T follicular helper cell (primary cell): Measurements from ENCODE around the gene DNAH17.

Experiments used
- DNase-seq: peaks from one replicate; pipeline ENCODE4 v3.0.0-alpha.2; 2020; ENCODE audit warnings: low read depth

Gene DNAH17

DNA sequence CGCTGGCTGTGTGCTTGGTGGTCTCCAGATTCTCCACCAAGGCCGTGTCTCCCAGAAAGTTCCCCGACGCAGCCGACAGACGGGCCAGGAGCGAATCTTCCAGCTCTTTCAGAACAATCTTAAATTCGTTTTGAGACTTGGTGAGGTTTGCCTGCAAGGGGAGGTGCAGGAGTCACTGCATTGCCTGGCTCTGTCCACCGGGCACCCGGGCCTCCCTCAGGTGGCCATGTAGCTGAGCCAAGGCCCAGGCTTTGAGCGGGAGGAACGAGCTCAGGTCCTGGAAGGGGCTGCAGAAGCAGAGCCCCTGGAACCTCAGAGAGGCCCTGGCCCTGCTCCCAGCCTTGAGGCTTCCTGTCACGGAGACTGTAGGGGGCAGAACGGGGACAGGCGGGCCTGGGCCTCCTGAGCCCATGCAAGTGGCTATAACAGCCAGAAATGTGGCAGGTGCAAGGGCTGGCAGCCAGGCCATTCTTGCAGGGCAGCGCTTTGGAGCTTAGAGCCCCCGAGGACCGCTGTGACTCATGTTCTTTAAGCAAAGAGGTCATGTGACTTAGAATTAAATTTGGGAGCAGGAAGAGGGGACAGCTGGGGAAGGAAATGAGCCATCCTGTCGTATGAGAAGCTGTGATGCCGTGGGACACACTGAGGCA lies 126.4 kb downstream of the DNAH17 start:
- DNase-seq = no peak

DNA sequence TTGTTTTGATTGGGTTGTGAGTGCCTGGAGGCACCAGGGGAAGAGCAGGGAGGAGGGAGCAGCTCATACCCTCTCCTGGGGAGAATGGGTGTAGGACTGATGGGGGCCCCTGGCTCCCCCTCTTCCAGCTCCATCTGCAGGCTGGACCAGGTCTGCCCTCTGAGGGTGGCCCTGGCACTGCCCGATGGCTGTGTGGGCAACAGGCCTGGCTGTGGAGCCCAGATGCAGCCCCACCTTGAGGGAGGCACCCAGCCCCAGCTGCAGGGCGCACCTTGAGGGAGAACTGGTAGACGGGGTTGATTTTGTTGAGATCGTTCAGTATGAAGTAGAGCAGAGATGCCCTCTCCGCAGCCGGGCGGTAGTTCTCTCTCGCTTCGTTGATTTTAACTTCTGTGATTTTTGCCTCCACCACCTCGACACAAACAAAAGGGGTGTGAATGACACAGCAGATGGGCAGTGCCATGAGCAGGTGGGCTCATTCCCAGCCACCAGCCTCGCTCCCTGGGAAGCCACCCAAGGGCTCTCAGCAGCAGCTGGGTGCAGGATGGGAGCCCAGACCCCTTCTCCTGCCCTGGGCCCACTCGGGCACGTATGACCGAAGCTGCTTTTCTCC lies 127.1 kb downstream of the DNAH17 start:
- DNase-seq = no peak

DNA sequence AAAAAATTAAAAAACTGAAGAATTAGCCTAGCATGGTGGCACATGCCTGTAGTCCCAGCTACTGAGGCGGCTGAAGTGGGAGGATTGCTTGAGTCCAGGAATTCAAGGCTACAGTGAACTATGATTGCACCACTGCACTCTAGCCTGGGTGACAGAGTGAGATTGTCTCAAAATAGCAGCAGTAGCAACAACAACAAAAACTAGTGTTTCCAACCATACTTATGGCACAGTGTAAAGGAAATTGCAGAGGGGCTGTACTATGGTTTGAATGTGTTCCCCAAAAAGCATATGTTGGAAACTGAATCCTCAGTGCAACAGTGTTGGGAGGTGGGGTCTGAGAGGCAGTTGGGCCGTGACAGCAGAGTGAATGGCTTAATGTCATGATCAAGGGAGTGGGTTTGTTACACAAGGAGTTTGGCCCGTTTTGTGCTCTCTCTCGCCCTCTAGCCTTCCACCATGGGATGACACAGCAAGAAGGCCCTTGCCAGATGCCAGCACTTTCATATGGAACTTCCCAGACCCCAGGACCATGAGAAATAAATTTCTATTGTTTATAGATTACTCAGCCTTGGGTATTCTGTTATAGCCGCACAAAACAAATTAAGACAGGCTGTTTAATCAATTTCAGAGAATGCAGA lies 128.7 kb downstream of the DNAH17 start:
- no peak for DNase-seq

DNA sequence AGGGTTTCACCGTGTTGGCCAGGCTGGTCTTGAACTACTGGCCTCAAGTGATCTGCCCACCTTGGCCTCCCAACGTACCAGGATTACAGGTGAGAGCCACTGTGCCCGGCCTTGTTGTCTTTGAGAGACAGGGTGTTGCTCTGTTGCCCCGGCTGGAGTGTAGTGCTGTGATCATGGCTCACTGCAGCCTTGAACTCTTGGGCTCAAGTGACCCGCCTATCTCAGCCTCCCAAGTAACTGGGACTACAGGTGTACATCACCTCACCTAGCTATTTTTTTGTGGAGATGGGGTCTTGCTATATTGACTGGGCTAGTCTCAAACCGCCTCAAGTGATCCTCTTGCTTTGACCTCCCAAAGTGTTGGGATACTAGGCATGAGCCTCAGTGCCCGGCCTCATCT lies 130.4 kb downstream of the DNAH17 start:
- no peak for DNase-seq

DNA sequence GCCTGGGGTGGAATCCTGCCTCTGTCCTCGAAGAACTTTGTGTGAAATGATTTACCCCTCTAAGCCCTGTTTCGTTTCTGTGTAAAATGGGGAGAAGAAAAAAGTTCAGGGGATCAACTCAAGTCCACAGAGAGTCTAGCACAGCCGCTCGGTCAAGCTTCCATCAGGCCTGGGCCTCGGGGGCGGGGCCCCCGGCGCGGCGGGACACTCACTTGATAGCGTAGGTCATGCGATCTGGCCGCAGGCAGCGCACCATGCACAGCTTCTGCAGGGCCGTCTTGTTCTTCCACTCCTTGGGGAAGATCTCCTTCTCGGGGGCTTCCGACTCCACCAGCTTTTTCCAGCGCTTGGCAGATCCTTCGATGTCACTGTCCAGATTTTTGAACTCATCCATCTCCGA lies 132.8 kb downstream of the DNAH17 start:
- DNase-seq = no peak

DNA sequence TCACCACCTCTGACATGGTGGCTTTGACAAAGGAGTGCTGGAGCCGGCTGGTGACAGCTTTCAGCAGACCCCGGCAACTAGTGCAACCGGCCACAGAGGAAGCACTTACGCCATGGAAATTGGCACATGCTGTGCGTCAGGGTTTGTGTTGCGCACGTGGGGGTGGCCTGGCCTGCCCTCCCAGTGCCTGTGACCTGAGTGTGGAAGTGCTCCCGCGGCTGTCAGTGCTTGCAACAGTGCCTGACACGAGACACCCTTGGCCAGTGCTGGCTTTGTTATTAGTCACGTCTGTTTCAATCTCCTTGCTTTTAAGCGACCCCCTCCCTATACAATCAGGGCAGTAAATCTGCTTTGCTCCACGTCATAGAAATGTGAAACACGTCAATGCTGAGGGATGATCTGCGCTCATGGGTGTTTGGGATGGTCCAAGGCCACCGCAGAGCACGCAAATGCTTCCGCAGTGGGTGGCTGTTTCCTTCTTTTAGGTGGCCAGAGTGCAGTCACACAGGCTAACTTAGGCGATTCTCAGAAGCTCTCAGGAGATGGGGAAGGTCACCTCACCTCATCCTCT lies 134.5 kb downstream of the DNAH17 start:
- no peak for DNase-seq

DNA sequence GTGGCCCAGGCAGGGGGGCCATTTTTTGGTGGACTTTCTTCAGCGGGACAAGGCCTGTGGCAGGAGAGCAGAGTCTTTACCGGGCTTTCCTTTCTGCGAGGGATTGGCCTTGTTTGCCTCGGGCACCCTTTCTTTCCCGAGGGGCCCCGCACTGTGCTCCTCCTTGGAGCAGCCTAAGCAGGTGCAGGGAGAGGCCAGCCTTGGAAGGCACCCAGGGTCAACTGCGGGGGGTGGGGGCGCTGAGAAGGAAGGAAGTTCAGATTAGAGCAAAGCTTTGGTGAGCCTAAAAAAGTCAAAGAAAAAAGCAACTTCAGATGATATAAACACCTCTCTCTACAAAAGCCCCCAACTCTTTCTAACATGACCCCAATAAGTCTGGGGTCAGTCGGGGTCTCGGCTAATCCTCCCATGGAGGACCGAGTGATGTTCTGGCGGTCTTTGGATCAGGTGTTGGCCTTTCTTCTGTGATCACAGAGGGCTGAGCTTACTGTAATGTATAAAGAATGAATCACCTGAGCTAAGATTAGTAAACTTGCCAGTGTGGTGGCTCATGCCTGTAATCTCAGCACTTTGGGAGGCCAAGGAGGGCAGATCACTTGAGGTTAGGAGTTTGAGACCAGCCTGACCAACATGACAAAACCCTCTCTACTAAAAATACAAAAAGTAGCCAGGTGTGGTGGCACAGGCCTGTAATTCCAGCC lies 135.8 kb downstream of the DNAH17 start:
- no peak for DNase-seq

DNA sequence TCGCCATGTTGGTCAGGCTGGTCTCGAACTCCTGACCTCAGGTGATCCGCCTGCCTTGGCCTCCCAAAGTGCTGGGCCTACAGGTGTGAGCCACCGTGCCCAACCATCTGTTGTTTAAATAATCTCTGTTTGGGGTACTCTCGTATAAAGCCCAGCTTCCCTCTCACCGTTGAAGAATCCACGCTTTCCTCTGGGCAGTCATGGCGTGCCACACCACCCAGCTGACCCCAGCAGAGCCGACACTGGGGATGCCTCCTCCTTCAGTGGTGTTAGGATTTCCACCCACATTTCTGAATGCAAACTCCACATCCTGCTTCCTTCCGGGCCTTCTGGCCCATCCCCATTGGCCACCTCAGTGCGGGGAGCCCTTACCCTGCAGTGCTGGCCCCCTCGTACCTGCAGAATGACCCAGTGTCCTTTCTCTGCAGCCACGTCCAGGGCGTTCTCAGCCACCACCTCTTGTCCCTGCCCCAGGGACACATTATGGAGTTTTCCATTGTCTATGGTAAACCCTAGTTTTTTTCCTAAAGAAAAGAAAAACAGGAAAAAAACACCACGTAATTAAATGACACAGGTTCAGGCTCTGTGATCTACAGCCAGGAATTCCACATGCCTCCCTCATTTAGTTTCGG lies 138.4 kb downstream of the DNAH17 start:
- DNase-seq = no peak

DNA sequence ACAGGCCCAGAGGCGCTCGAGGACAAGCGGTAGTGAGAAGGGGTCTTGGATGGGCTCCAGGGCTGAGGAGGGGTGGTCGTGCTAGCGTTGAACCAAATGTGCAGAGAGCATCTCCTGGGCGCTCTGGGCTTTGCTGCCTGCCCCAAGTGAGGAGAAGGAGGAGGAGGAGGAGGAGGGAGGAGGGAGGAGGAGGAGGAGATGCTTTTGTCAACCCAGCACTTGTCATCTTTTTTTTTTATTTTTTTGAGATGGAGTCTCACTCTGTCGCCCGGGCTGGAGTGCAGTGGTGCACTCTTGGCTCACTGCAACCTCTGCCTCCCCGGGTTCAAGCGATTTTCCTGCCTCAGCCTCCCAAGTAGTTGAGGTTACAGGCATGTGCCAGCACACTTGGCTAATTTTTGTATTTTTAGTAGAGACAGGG lies 138.9 kb downstream of the DNAH17 start:
- no peak for DNase-seq

DNA sequence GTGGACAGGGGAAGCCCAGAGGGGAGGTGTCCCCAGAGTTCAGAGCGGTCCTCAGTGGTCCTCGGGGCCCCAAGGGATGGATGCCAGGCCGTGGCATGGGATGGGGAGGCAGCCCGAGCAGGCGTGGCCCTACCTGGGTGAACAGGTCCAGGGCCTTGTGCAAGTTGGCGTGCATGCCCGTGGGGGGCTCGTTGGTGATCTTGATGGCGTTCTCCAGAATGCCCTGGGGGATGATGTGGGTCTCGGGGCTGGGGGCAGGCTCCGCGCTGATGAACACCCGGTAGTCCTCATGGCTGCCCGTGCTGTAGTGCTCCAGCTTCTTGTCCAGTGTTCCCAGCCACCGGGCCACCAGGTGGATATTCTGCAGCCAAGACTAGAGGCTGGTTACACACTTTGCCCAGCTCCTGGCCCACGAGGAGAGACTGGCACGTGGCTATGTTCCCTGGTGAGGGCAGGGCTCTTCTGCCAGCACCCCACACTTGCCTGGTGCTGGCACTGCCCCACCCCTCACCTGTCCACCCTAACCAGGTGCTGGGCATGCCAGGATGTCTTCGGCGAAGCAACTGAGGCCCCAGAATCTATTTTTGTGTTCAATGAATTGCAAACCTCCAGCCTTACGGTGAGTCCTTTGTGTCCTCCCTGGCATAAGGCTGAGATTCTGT lies 139.6 kb downstream of the DNAH17 start:
- DNase-seq = no peak

DNA sequence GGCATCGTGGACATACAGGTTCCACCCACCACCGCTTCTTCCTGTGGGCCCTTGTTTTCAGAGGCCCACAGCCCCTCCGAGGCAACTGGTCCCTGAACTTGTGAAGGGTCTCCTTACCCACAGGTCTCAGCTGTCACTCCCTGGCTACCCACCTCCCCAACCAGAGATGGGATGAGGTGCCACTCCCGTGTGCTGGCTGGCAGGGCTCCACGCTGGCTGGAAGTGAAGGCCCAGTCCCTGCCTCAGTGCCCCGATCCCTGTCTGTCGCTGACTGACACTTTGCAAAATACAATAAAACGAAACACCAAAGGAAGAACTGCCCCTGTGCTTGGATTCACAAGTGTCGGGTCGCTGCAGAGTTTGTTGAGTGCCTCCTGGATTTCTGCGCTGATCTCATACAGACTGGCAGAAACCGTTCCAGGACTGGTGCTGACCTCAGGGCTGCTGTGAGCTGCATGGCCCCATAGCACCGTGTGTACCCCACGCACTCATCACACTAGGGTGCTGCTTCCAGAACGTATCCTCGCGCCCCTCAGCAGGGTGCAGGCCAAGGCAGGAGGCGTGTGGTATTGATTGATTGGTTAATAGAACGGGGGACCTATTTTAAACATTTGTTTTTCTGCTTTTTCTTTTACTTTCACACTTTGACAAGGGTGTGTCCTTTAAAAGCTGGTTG lies 141.7 kb downstream of the DNAH17 start:
- no peak for DNase-seq

DNA sequence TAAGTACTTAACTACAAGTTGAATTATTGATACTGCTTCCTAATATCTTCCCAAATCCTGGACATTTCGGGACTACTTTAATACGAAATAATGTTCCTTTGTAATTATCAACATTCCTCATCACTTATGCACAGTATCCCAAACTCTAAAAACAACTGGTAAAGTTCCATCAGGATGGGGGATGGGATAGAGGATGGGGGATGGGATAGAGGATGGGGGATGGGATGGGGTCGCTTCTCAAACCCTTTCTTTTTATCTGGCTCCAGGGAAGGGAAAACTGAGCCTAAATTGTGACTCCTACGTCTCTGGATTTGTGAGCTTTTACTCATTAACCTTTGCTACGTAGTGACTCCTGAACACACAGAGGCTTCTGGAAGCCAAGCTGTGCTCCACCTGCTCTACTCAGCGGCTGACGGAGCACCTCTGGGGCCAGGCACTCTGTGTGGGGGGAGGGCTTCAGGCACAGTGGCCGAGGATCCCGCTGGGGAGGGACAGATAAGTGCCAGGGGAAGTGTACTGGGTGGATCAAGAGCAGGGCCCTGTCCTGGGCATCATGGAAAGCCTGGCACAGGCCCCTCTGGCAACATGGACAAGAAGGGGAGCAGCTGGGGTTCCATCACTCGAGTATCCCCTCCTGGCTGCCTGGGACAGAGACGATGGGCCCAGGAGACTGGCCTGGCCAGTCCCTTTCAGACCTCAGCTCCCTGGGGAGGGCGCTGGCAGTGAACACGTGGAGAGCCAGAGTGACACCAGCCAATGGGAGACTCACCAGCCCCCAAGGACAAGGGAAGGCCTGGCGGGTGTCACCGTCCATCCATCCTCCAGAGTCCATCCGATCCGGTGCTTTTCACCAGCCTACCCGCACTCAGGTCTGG lies 142.5 kb downstream of the DNAH17 start:
- no peak for DNase-seq

DNA sequence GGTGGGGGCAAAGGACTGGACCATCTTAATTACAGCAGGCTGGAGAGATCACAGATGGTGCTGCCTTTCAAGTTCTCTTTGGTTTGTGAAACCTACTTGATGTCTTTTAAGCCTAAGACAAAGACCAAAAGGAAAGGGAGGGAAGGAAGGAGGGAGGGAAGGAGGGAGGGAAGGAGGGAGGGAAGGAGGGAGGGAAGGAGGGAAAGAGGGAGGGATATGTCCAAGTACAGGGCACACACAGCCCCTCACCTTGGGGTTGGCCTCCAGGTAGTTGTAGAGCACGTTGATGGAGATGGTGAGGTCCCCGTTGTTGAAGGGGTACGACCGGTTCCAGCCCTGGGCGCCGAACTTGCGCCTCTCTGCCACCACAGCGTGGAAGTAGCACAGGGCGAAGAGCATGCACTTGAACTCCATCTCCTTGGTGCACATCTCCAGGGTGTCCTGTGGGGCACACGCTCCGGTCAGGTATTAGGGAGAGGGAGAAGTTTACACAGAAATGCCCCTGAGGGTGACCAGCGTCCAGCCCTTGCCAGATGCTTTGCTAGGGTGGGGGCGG lies 143.3 kb downstream of the DNAH17 start:
- no peak for DNase-seq

DNA sequence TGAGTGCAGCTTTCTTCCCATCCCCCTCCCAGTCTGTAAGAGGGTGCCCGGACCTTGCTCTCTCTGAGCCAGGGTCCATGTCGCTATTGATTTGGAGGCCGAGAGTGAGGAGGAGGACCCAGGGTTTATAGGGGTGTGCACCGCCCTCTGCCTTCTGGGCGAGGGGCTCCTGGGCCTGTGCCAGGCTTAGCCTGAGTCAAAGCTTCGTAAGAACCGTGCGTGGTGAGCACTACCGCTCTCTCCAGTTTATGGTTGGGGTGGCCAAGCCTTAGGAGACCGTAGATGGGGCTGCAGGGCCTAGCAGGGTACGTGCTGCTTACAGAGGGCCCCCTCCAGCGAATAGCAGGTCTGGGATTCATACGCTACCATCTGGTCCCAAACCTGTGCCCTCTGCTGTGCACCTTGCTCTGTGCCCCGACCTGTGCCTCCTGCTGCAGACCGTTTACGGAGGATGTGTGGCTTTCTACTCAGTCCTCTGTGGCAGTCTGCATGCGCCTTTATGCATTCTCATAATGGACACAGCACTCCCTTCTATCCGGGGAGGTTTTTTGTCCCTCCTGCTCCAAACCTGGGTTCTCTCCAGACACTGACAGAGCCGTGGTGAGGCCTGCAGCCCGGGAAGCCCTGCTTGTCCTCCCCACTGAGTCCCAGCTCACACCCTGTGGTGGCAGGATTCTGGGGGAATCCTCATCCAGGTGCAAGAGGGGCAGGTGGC lies 144.0 kb downstream of the DNAH17 start:
- no peak for DNase-seq

DNA sequence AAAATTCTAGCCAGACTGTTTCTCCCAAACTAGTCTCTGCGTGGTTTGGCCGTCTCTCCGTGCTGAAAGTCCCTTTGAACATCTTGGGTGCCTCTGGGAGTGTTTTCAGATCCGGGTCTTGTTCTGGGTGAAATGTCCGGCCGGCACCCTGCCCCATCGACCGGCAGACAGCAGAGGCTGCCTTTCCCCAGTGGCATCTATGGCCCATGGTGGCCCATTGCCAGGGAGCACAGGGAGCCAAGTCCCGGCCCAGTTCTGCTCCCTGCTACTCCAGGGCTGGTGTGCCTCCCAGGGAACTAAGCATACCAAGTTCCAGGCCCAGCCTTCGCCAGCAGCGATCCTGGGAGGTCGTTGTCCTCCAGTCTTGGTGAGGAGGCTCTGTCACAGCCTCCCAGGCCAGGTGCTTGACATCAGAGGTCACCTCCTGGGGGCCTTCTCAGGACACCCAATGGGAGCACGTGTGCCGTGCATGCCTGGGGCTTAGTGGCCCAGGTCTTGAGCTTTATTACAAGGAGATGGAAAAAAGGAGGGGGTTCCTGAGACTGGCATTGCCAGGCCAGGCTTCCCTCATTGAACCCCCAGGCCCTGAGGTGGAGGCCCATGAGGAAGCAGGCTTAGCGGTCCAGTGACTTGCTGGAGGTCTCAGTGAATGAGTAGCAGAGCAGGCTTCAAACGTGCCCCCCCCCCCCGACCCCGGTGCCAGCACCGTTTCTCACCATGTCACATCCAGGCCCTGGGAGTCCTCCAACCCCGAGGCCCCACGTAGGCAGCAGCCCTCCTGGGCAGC lies 144.8 kb downstream of the DNAH17 start:
- DNase-seq = no peak

DNA sequence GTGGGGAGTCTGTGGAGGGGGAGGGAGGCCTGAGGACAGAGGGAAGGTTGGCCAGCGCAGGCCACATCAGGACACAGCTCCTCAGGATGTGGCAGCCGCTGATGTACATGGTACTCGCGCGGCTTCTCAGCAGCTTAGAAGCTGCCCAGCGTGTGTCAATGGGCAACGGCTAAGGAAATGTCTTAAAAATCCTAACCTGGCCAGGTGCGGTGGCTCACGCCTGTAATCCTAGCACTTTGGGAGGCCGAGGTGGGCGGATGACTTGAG lies 145.6 kb downstream of the DNAH17 start:
- DNase-seq = no peak

DNA sequence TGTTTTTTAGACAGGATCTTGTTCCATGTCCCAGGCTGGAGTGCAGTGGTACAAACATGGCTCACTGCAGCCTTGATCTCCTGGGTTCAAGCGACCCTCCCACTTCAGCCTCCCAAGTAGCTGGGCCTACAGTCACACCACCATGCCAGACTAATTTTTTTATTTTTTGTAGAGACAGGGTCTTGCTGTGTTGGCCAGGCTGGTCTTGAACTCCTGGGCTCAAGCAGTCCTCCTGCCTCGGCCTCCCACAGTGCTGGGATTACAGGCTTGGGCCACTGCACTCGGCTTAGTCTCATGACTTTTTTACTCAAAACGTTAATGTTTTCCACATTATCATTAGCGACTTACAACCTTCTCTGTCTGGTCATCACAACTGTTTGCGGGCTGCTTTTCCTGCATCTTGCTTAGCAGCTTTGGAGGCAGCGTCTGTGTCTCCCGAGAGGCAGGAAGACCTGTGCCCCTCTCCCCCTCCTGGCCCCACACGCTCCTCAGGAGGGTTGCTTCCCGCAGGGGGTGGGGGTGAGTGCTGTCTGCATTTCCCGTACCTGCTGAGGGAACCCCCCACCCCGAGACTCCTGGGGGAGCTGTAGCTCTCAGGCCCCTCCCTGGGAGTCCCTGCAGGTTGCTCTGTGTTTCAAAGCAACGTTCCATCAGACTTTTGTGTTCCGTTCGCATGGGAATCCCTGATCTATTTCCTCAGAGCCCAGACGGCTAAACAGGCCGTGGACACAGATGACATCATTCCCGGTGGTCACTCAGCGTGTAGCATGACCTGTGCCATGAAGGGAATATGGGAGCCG lies 146.1 kb downstream of the DNAH17 start:
- no peak for DNase-seq

DNA sequence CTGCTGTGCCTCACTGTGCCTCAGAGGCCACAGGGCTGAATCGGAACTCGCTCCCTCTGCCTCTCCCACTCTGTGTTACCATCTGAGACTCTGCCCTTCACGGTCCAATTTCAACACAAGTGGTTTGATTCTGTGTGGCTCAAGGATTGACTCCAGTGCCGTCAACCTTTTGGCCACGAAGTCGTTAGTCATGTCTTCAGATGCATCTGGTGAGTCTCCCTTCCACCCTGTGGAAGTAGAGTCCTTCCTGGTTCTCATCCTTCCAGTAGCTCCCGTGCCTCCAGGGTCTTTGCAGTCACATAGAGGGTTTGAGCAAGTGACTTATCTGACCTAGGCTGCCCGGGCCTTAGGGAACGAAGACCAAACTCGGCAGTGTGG lies 147.6 kb downstream of the DNAH17 start:
- DNase-seq = no peak
